Stimulated activated CD4-positive, alpha-beta T cell treated with anti-CD3 and anti-CD28 coated beads, Interleukin-1b, Interleukin-23, amount 100 ng/mL, for 4 hours (primary cell): ENCODE data around the gene CPSF6.
A peak's percentile ranks its signal among the peaks of the same experiment; 100 is the strongest.
"Not testable (repeated sequence)": the region's sequence is repeated elsewhere in the genome, so short reads cannot be mapped to it uniquely, and the experiment has no call there.

Source experiments
- DNase-seq, 2 donors: peaks; one replicate each; pipeline ENCODE4 v3.0.0-alpha.2; 2020; ENCODE audit warnings: low read depth in 2 of 2

The CPSF6 gene

GRCh38 chr12:69262264-69262974 lies 23.1 kb downstream of the CPSF6 start:
- no peak for DNase-seq

DNA sequence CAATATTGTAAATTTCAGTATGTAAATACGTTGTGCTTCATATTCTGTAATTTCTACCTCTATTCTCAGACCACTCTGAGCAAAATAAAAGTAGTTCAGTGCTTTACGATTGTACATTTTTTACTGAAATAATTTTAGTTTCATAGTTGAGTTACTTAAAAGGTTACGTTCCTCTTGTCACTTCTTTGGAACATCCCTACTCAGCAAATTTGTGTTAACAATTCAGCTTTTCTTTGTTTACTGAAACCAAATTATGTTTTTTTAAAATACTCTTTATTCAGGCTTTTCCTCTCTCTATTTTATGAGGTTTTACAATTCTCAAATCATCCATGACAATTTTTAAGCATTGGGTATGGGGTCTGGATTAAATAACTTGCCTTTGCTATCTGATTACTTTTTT lies 25.8 kb downstream of the CPSF6 start:
- no peak for DNase-seq

DNA sequence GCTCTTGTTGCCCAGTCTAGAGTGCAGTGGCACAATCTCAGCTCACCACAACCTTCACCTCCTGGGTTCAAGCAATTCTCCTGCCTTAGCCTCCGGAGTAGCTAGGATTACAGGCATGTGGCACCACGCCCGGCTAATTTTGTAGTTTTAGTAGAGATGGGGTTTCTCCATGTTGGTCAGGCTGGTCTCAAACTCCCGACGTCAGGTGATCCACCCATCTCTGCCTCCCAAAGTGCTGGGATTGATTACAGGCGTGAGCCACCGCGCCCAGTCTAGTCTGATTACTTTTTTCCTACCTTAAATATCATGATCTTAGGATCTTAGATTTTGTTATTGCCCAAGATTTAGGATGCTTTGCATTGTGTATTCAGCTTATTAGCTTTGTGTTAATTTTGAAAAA lies 26.3 kb downstream of the CPSF6 start:
- not testable (repeated sequence) for DNase-seq

DNA sequence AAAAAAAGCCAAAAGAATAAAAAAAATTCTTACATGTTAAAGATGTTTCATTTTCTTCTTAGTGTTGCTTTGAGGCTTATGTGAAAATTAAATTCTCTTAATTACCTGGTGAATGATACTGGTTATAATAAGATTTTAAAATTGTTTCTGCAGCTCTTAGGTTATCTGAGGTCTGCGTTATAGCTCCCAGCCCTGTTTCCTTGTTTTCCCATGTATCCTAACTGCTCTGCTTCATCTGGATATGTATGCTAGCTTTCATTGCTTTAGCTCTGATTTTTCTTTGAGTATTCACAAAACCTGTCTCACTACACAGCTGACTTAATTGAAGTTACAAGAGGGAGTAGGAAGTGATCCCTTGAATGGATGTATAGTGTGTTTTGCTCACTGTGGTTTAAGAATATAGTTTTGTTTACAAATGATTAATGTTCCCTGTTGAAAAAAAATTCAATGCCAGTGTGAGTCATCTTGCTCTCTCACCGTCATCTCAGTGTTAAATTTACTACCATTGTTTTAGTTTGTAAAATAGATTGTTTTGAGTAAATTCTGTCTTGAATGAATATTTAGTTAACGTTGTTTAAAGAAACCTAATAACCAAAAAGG lies 26.8 kb downstream of the CPSF6 start:
- no peak for DNase-seq

- DNase-seq: no peak
Observed at GRCh38 chr12:69269736-69270135, 30.4 kb downstream of the CPSF6 start.

GRCh38 chr12:69272511-69272910 lies 33.1 kb downstream of the CPSF6 start:
- no peak for DNase-seq

GRCh38 chr12:69274861-69275260 lies 35.5 kb downstream of the CPSF6 start:
- no peak for DNase-seq

DNA sequence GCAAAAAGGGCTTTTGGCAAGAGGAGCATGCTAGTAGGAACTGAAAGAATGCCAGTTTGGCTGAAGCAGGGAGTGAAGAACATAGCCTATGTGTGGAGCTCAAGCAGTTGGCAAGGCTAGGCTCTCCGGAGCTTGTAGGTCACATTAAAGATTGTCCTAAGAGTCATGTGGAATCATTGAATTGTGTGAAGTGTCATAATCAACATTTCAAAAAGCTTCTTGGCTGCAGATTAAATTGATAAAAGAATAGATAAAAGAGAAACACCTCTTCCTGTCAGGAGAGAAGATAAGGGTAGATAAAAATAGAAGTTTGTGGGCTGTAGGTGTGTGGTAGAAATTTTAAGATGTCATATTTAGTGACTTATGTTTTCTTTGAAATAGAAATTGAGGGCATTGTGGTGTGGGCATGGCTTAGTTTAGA lies 36.1 kb downstream of the CPSF6 start:
- DNase-seq: no peak

- no peak for DNase-seq
Observed at GRCh38 chr12:69278814-69279782, 39.7 kb downstream of the CPSF6 start.

- DNase-seq: peak in 1 of 2 donors; percentile 7
Observed at GRCh38 chr12:69284131-69284530, 44.8 kb downstream of the CPSF6 start.

DNA sequence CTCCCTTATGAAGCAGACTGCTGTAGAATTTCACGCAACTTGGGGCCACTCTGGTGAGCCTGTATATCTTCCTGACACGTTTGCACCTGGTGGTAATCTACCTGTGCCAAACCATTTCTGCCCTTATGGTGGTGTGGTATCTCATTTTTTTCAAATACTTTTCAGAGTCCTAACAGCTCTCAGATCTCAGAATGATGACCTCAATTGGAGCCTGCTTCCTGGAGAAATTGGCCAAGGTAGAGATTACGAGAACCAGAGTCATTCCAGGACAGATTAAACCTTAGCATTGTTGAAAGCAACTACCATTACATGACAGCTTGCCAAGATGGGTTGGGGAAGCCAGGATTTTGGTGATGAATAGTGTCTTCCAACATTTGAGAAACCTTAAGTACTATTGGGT lies 48.2 kb downstream of the CPSF6 start:
- DNase-seq: no peak

- peak; percentile 64 to 69 for DNase-seq
Observed at GRCh38 chr12:69290545-69291277, 51.3 kb downstream of the CPSF6 start.

DNA sequence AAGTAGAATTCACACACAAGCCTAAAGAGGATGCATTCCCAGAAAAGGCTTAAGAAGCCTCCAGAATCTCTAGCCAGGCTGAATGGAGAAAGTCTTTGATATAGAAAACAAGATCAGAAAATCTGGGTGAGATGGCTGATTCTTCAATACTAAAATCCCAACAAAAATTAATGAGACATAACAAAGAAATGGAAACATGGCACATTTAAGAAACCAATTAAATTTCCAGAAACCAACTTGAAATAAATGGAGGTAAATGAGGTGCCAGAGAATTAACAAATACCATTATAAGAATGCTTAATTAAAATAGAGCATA lies 51.9 kb downstream of the CPSF6 start:
- DNase-seq: no peak

- no peak for DNase-seq
Observed at GRCh38 chr12:69298133-69298532, 58.8 kb downstream of the CPSF6 start.

DNA sequence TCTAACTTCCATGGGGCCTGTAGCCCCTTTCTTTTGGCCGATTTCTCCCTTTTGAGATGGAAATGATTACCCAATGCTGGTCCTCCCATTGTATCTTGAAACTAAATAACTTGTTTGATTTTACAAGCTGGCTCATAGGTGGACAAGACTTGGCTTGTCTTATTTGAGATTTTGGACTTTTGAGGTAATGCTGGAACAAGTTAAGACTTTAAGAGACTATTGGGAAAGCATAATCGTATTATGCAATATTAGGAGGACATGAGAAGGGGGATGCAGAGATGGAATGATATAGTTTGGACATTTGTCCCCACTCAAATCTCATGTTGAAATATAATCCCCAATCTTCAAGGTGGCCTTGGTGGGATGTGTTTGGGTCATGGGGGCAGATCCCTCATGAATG lies 59.6 kb downstream of the CPSF6 start:
- DNase-seq: no peak

GRCh38 chr12:69304284-69304683 lies 64.9 kb downstream of the CPSF6 start:
- DNase-seq: no peak

GRCh38 chr12:69309461-69309860 lies 70.1 kb downstream of the CPSF6 start:
- DNase-seq: no peak

- DNase-seq: no peak
Observed at GRCh38 chr12:69313209-69313608, 73.8 kb downstream of the CPSF6 start.

GRCh38 chr12:69316784-69317183 lies 77.4 kb downstream of the CPSF6 start:
- DNase-seq: not testable (repeated sequence)

- DNase-seq: not testable (repeated sequence)
Observed at GRCh38 chr12:69317233-69317632, 77.9 kb downstream of the CPSF6 start.

- DNase-seq: no peak
Observed at GRCh38 chr12:69318225-69318624, 78.9 kb downstream of the CPSF6 start.

DNA sequence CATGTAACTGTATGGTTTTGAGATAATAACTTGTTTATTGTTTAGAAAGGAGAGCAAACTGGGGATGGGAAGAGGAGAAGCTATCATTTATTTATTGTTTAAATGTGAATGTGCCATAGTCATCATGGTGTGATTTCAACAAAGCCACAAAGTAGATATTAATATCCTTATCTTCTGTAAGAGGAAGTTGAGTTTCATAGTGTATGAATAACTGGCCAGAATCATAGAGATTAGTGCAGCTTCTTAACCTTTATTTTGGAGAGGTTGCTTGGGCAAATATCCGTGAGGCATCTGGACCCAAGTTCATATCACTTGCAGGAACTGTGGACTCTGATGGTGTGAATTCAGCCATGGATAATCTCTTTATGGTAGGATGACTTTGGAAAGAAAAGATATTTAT lies 82.0 kb downstream of the CPSF6 start:
- no peak for DNase-seq
